Naive thymus-derived CD8-positive, alpha-beta T cell (primary cell): ENCODE results near the gene IMPDH2. TPM values are rescaled to one million over a fixed set of nuclear protein-coding genes. Genes with fewer than 3 reads are reported as not detected.
"Not testable (repeated sequence)": the region's sequence is repeated elsewhere in the genome, so short reads cannot be mapped to it uniquely, and the experiment has no call there.

Experiments
- ATAC-seq, 2 donors: fragments of 150-1000 bp; cut with Tn5 transposase in 1 of 2; sonication (Bioruptor Pico), chemical (Tn5 transposase) in 1 of 2; 1 replicate in 1 of 2; 2 replicates in 1 of 2; pipeline ENCODE4 v1.10.0; 2021; ENCODE audit warnings: mild to moderate bottlenecking in 2 of 2, moderate library complexity in 2 of 2
- POLR2A ChIA-PET: fragments of 350-600 bp; sonication (Branson Sonifier 250); formaldehyde crosslinking; loops from one replicate; lab custom pipeline; 2021; ENCODE audit warnings: antibody characterized with exemption; lab: Charles Lee
- DNase-seq, 10 donors: peaks; one replicate each; pipeline versions ENCODE4 v3.0.0 to v3.0.0-alpha.2; 2020 to 2022
- H3K27ac Mint-ChIP-seq, 10 donors: one replicate each; pipeline ENCODE4 v1.8.0; 2020 to 2022; ENCODE audit warnings: mild to moderate bottlenecking in 10 of 10, mixed read lengths in 10 of 10, moderate library complexity in 4 of 10, inconsistent platforms in 1 of 10
- H3K27me3 Mint-ChIP-seq, 5 donors: one replicate each; pipeline ENCODE4 v1.8.0; 2021 to 2022; ENCODE audit warnings: mixed read lengths in 5 of 5
- H3K36me3 Mint-ChIP-seq, 3 donors: one replicate each; pipeline ENCODE4 v1.8.0; 2020 to 2022; ENCODE audit warnings: mixed read lengths in 3 of 3, mild to moderate bottlenecking in 2 of 3, inconsistent platforms in 1 of 3
- H3K4me1 Mint-ChIP-seq, 4 donors: one replicate each; pipeline ENCODE4 v1.8.0; 2021 to 2022; ENCODE audit warnings: mixed read lengths in 4 of 4
- H3K4me3 Mint-ChIP-seq, 10 donors: one replicate each; pipeline ENCODE4 v1.8.0; 2020 to 2022; ENCODE audit warnings: mild to moderate bottlenecking in 10 of 10, mixed read lengths in 10 of 10, moderate library complexity in 6 of 10, inconsistent platforms in 1 of 10
- H3K9me3 Mint-ChIP-seq, 9 donors: one replicate each; pipeline ENCODE4 v1.8.0; 2020 to 2022; ENCODE audit warnings: mixed read lengths in 9 of 9, mild to moderate bottlenecking in 3 of 9, inconsistent platforms in 1 of 9, moderate library complexity in 1 of 9
- polyA plus RNA-seq, 3 donors: library from polyadenylated mRNA; unstranded; fragments of 300-500 nt; fragmentation: Illumina TruSeq; gene quantifications; one replicate each; pipeline ENCODE4 v1.2.3, GENCODE V29; 2021
- total RNA-seq, 8 experiments: library from RNA in 2 of 8; stranded (reverse) in 2 of 8; gene quantifications; one replicate each; pipeline ENCODE4 v1.2.3 and lab custom pipeline; 2021 to 2026

Gene IMPDH2
- total and polyA plus RNA-seq, 5 experiments from 2014 or later, result 97.3 to 129 (median 121) TPM

- ATAC-seq (no peak), DNase-seq (no peak)
- Mint-ChIP-seq H3K27ac (no peak overlapping the region), H3K4me3 (no peak overlapping the region), H3K27me3 (no peaks in the 10 kb centered on the region), H3K4me1 (peaks cover 16 to 47% (median 21%) of the 10 kb centered on the region in 4 donors), H3K36me3 (peaks cover 0 to 36% (median 3%) of the 10 kb centered on the region in 3 donors), H3K9me3 (no peaks in the 10 kb centered on the region)
- POLR2A ChIA-PET, result interaction anchor here (0.6 to 4.3 kb wide), 5 partner anchors 8 to 135 kb away, joined by 4 to 29 read pairs (median 10); partner anchors contain the start of genes NDUFAF3 and P4HTM
These were observed 16.0 kb downstream of the IMPDH2 start for GRCh38 chr3:49013113-49013737.

- no peak overlapping the region for H3K4me3 Mint-ChIP-seq
- peaks cover 0 to 36% (median 3%) of the 10 kb centered on the region in 3 donors for H3K36me3 Mint-ChIP-seq
- DNase-seq, result no peak
These were observed 16.7 kb downstream of the IMPDH2 start for GRCh38 chr3:49012441-49013017.

GRCh38 chr3:49009396-49009795 is 19.8 kb downstream of the IMPDH2 start:
- Mint-ChIP-seq H3K27ac (peak overlapping the region in 5 of 10 donors; percentile 42 to 64 (median 58)), H3K4me3 (peak overlapping the region in 9 of 10 donors; percentile 10 to 99 (median 45)), H3K9me3 (no peaks in the 10 kb centered on the region), H3K4me1 (peaks cover 22 to 47% (median 28%) of the 10 kb centered on the region in 4 donors), H3K36me3 (peaks cover 0 to 23% (median 0%) of the 10 kb centered on the region in 3 donors), H3K27me3 (no peaks in the 10 kb centered on the region)
- DNase-seq, result no peak
- ATAC-seq, result no peak
- POLR2A ChIA-PET, result interaction anchor here (0.7 to 7.5 kb wide), 4 partner anchors 11 to 488 kb away, joined by 3 to 278 read pairs (median 55); partner anchors contain the start of genes DALRD3, IMPDH2, NDUFAF3 and QRICH1

More at GRCh38 chr3:49012441-49013017, 16.7 kb downstream of the IMPDH2 start:
- POLR2A ChIA-PET, result interaction anchor here (0.6 to 4.3 kb wide), 5 partner anchors 9 to 246 kb away, joined by 3 to 29 read pairs (median 10); partner anchors contain the start of genes NDUFAF3 and P4HTM
- Mint-ChIP-seq H3K27me3 (no peaks in the 10 kb centered on the region), H3K4me1 (peaks cover 20 to 48% (median 26%) of the 10 kb centered on the region in 4 donors), H3K27ac (peak overlapping the region in 1 of 10 donors; percentile 48), H3K9me3 (no peaks in the 10 kb centered on the region)
- ATAC-seq, result no peak

GRCh38 chr3:49008627-49009026 is 20.6 kb downstream of the IMPDH2 start:
- peaks cover 22 to 44% (median 28%) of the 10 kb centered on the region in 4 donors for H3K4me1 Mint-ChIP-seq
- not testable (repeated sequence) for ATAC-seq, H3K27me3 Mint-ChIP-seq, H3K9me3 Mint-ChIP-seq, DNase-seq
- H3K4me3 Mint-ChIP-seq, result peak overlapping the region; percentile 94 to 100 (median 99)
- POLR2A ChIA-PET, result interaction anchor here (1.0 to 7.5 kb wide), 5 partner anchors 11 to 95 kb away, joined by 3 to 278 read pairs (median 67); partner anchors contain the start of genes DALRD3, IMPDH2, NDUFAF3 and P4HTM
- H3K36me3 Mint-ChIP-seq, result peaks cover 0 to 21% (median 0%) of the 10 kb centered on the region in 3 donors
- H3K27ac Mint-ChIP-seq, result peak overlapping the region; percentile 86 to 100 (median 99)

- POLR2A ChIA-PET, result interaction anchor here (0.6 to 7.5 kb wide), 16 partner anchors 11 to 1627 kb away, joined by 3 to 278 read pairs (median 7); partner anchors contain the start of genes ARIH2, DALRD3, IMPDH2 and IP6K2
- Mint-ChIP-seq H3K4me1 (peaks cover 22 to 42% (median 28%) of the 10 kb centered on the region in 4 donors), H3K27me3 (no peaks in the 10 kb centered on the region), H3K9me3 (no peaks in the 10 kb centered on the region), H3K27ac (peak overlapping the region; percentile 97 to 100 (median 99)), H3K36me3 (peaks cover 0 to 19% (median 0%) of the 10 kb centered on the region in 3 donors), H3K4me3 (peak overlapping the region; percentile 94 to 100 (median 99))
- DNase-seq (peak; percentile 71 to 94 (median 81)), ATAC-seq (peak; percentile 40 to 50)
These were observed 21.2 kb downstream of the IMPDH2 start for GRCh38 chr3:49007771-49008528.

GRCh38 chr3:49007068-49007770 is 22.0 kb downstream of the IMPDH2 start, which contains the start of gene WDR6:
Gene WDR6 (plus strand): TSS chr3:49007391. CDS start chr3:49007432, 41 bp downstream.
- DNase-seq, result peak; percentile 95 to 99 (median 97)
- H3K27ac Mint-ChIP-seq, result peak within 1 kb of the TSS; percentile 97 to 100 (median 99)
- peaks cover 24 to 46% (median 29%) of the 10 kb centered on the region in 4 donors for H3K4me1 Mint-ChIP-seq
- H3K36me3 Mint-ChIP-seq, result peaks cover 0 to 16% (median 0%) of the 10 kb centered on the region in 3 donors
- peak within 1 kb of the TSS; percentile 94 to 100 (median 99) for H3K4me3 Mint-ChIP-seq
- no peaks in the 10 kb centered on the region for H3K27me3 Mint-ChIP-seq
- POLR2A ChIA-PET, result interaction anchor here (0.6 to 7.5 kb wide), 23 partner anchors 11 to 1626 kb away, joined by 3 to 278 read pairs (median 5); partner anchors contain the start of genes ARIH2, DALRD3, IMPDH2 and IP6K2
- peak; percentile 92 to 93 for ATAC-seq
- H3K9me3 Mint-ChIP-seq, result no peaks in the 10 kb centered on the region

- peak overlapping the region; percentile 94 to 100 (median 99) for H3K4me3 Mint-ChIP-seq
- peaks cover 0 to 13% (median 0%) of the 10 kb centered on the region in 3 donors for H3K36me3 Mint-ChIP-seq
- ATAC-seq (peak in 1 of 2 donors; percentile 2), DNase-seq (peak in 1 of 10 donors; percentile 23)
- peaks cover 21 to 42% (median 30%) of the 10 kb centered on the region in 4 donors for H3K4me1 Mint-ChIP-seq
- POLR2A ChIA-PET, result interaction anchor here (0.6 to 7.5 kb wide), 19 partner anchors 10 to 920 kb away, joined by 3 to 278 read pairs (median 5); partner anchors contain the start of genes ARIH2, DALRD3, IMPDH2 and NDUFAF3
- H3K27ac Mint-ChIP-seq, result peak overlapping the region; percentile 97 to 100 (median 99)
- no peaks in the 10 kb centered on the region for H3K9me3 Mint-ChIP-seq
- H3K27me3 Mint-ChIP-seq, result no peaks in the 10 kb centered on the region
These were observed 22.7 kb downstream of the IMPDH2 start for GRCh38 chr3:49006408-49007067.

- Mint-ChIP-seq H3K36me3 (peaks cover 0 to 10% (median 0%) of the 10 kb centered on the region in 3 donors), H3K27me3 (no peaks in the 10 kb centered on the region), H3K4me3 (peak overlapping the region in 9 of 10 donors; percentile 94 to 100 (median 99)), H3K27ac (peak overlapping the region in 5 of 10 donors; percentile 99 to 100 (median 99)), H3K4me1 (peaks cover 22 to 37% (median 30%) of the 10 kb centered on the region in 4 donors), H3K9me3 (no peaks in the 10 kb centered on the region)
- ATAC-seq (no peak), DNase-seq (no peak)
- POLR2A ChIA-PET, result interaction anchor here (0.5 to 7.5 kb wide), 4 partner anchors 9 to 91 kb away, joined by 3 to 278 read pairs (median 66); partner anchors contain the start of genes DALRD3, NDUFAF3 and P4HTM
These were observed 23.2 kb downstream of the IMPDH2 start for GRCh38 chr3:49005998-49006397.

- Mint-ChIP-seq H3K4me1 (peaks cover 23 to 35% (median 30%) of the 10 kb centered on the region in 4 donors), H3K36me3 (peaks cover 0 to 7% (median 0%) of the 10 kb centered on the region in 3 donors), H3K9me3 (no peaks in the 10 kb centered on the region), H3K4me3 (no peak overlapping the region), H3K27ac (peak overlapping the region in 3 of 10 donors; percentile 11 to 69 (median 32)), H3K27me3 (no peaks in the 10 kb centered on the region)
- no peak for ATAC-seq
- POLR2A ChIA-PET, result interaction anchor here (6.8 to 7.5 kb wide), 2 partner anchors 15 kb away, joined by 118 to 278 read pairs; partner anchors contain the start of genes DALRD3, NDUFAF3 and P4HTM
- DNase-seq, result no peak
These were observed 23.9 kb downstream of the IMPDH2 start for GRCh38 chr3:49005303-49005680.
